ENCODE data around the gene NCOA7. TPM values are rescaled to one million over a fixed set of nuclear protein-coding genes. Genes with fewer than 3 reads are reported as not detected.

Gene NCOA7
- total and polyA plus RNA-seq, 4 donors: 8.6 to 40.9 (median 17.6) TPM

GRCh38 chr6:125798734-125799508, 8.2 kb downstream of the NCOA7 start:
- Histone ChIP-seq H3K27me3 (ENCODE audit: control insufficient read depth in 4 of 4, insufficient read depth in 4 of 4, low read length in 3 of 4) (no peaks in the 10 kb centered on the region), H3K9ac (ENCODE audit: low read depth in 1 of 2, low read length in 2 of 2) (no peak overlapping the region), H3K4me3 (ENCODE audit: low read depth in 1 of 3, low read length in 3 of 3) (no peak overlapping the region), H3K9me3 (ENCODE audit: control insufficient read depth in 4 of 4, low read length in 3 of 4) (no peaks in the 10 kb centered on the region), H3K36me3 (ENCODE audit: control insufficient read depth in 4 of 4, insufficient read depth in 3 of 4, low read depth in 1 of 4, low read length in 3 of 4) (peaks cover 0 to 3% (median 0%) of the 10 kb centered on the region in 4 donors), H3K27ac (ENCODE audit: low read depth in 1 of 2, low read length in 2 of 2) (no peak overlapping the region), H3K4me1 (ENCODE audit: control insufficient read depth in 4 of 4, insufficient read depth in 4 of 4, low read length in 3 of 4) (peaks cover 0 to 14% (median 5%) of the 10 kb centered on the region in 4 donors)
- WGBS: 92% methylated on average over 5 of the region's 5 CpGs
- TF ChIP-seq HNF4G (IDR thresholded peaks at IDR 0.05) (no peak), TAF1 (conservative IDR thresholded peaks at IDR 0.05) (no peak), HNF4A (conservative IDR thresholded peaks at IDR 0.05) (no peak), RAD21 (IDR thresholded peaks at IDR 0.05) (no peak)
- TF ChIP-seq, protein P1, sequence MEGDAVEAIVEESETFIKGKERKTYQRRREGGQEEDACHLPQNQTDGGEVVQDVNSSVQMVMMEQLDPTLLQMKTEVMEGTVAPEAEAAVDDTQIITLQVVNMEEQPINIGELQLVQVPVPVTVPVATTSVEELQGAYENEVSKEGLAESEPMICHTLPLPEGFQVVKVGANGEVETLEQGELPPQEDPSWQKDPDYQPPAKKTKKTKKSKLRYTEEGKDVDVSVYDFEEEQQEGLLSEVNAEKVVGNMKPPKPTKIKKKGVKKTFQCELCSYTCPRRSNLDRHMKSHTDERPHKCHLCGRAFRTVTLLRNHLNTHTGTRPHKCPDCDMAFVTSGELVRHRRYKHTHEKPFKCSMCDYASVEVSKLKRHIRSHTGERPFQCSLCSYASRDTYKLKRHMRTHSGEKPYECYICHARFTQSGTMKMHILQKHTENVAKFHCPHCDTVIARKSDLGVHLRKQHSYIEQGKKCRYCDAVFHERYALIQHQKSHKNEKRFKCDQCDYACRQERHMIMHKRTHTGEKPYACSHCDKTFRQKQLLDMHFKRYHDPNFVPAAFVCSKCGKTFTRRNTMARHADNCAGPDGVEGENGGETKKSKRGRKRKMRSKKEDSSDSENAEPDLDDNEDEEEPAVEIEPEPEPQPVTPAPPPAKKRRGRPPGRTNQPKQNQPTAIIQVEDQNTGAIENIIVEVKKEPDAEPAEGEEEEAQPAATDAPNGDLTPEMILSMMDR (IDR thresholded peaks at IDR 0.05; ENCODE audit: low read depth, low read length, missing input control): no peak
- DNase-seq (ENCODE audit: low spot score): no peak

DNA sequence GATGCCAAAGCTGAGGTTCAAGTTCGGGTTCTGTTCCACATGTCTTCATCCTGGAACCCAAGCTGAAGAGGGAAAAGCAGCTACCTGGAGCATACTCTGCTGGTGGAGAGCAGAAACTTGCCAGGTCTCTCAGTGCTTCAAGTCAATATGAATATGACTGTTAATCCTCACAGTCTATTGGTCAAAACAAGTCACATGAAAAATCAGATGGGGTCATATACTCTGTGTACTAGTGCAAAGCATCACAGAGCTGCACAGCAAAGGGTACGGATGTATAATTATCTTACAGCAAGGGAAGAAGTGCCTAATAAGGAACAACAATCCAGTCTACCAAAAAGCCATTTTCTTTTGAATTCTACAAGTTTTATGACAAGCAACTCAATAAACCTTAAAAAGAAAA, 11.6 kb downstream of the NCOA7 start:
- Histone ChIP-seq H3K4me1 (ENCODE audit: control insufficient read depth in 4 of 4, insufficient read depth in 4 of 4, low read length in 3 of 4) (peaks cover 0 to 6% (median 3%) of the 10 kb centered on the region in 4 donors), H3K9me3 (ENCODE audit: control insufficient read depth in 4 of 4, low read length in 3 of 4) (no peaks in the 10 kb centered on the region), H3K4me3 (ENCODE audit: low read depth in 1 of 3, low read length in 3 of 3) (no peak overlapping the region), H3K36me3 (ENCODE audit: control insufficient read depth in 4 of 4, insufficient read depth in 3 of 4, low read depth in 1 of 4, low read length in 3 of 4) (peaks cover 0 to 5% (median 0%) of the 10 kb centered on the region in 4 donors), H3K9ac (ENCODE audit: low read depth in 1 of 2, low read length in 2 of 2) (no peak overlapping the region), H3K27me3 (ENCODE audit: control insufficient read depth in 4 of 4, insufficient read depth in 4 of 4, low read length in 3 of 4) (no peaks in the 10 kb centered on the region), H3K27ac (ENCODE audit: low read depth in 1 of 2, low read length in 2 of 2) (no peak overlapping the region)
- no peak for DNase-seq (ENCODE audit: low spot score)
- TF ChIP-seq, protein P1 (IDR thresholded peaks at IDR 0.05; ENCODE audit: low read depth, low read length, missing input control): no peak
- TF ChIP-seq FOXA1 (IDR thresholded peaks at IDR 0.05): no peak
- no peak for TF ChIP-seq REST (IDR thresholded peaks at IDR 0.05)
- TF ChIP-seq, protein P2, sequence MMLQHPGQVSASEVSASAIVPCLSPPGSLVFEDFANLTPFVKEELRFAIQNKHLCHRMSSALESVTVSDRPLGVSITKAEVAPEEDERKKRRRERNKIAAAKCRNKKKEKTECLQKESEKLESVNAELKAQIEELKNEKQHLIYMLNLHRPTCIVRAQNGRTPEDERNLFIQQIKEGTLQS (IDR thresholded peaks at IDR 0.05): no peak
- WGBS: 90% methylated on average over 2 of the region's 2 CpGs

All from liver (tissue), 9 donors.